ENCODE data around the gene AGBL4.

AGBL4 gene

GRCh38 chr1:48969971-48970370, 1053.8 kb downstream of the AGBL4 start:
- DNase-seq (ENCODE audit: extremely low spot score) = no peak
- ChIA-PET POLR2A (no interaction called here), CTCF (no interaction called here)
- no peak for TF ChIP-seq CTCF (IDR thresholded peaks at IDR 0.05; ENCODE audit: control extremely low read depth, extremely low read depth, low read depth, missing control alignments)

DNA sequence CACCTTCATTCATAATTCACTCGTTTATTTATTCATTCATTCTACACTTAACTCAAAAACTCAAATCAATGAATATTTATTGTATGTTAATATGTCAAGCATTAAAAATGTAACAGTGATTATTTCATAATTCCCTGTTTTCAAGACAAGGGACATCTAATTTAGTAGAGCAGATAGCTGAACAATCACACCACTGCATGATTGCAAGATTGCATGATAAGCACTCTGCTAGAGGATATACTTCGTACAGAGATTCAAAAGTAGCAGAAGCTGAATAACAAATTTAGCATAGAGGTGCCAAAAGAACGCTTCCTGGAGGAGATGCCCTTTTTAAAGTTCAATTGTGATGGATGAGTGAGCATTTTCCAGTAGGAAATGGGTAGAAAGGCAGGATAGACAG, 1056.4 kb downstream of the AGBL4 start:
- CTCF ChIA-PET = no interaction called here
- DNase-seq (ENCODE audit: extremely low spot score) = no peak
- POLR2A ChIA-PET = no interaction called here
- no peak for TF ChIP-seq CTCF (IDR thresholded peaks at IDR 0.05; ENCODE audit: control extremely low read depth, extremely low read depth, low read depth, missing control alignments)

DNA sequence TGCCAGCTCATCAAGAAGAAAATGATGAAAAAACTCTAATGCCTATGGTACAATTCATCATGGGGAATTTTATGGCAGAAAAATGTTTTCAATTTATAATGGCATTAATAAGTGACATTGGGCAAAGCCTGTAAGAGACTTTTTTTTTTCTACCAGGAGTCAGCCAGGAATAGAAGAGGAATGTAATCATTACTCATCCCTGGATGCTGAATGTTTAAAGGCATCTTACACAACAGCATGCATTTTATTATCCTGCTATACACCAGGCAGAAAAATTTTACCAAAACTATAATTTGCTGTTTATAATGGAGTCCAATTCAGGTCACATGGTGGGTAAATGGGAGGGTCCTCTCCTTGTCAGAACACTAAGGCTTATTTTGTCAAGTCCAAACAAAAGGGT, 1057.2 kb downstream of the AGBL4 start:
- POLR2A ChIA-PET = no interaction called here
- no peak for DNase-seq (ENCODE audit: extremely low spot score)
- no peak for TF ChIP-seq CTCF (IDR thresholded peaks at IDR 0.05; ENCODE audit: control extremely low read depth, extremely low read depth, low read depth, missing control alignments)
- CTCF ChIA-PET = no interaction called here

DNA sequence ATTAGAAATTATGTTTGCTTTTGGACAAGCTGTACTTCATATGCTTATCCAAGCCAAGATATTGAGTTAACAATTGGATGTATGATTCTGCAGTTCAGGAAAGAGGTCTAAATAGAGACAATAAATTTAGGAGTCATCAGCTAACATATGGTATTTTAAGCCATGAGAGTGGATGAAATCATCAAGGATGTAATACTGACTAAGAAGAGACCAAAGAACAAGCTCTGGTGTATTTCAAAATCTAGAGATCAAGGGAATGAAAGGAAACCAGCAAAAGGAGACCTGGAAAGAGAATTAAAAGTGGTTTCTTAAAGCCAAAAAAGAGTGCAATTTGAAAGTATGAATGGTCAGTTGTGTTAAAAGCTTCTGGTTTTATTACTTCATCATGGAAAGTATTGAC, 1063.4 kb downstream of the AGBL4 start:
- DNase-seq (ENCODE audit: extremely low spot score) = no peak
- ChIA-PET CTCF (interaction anchor here (0.8 to 1.1 kb wide), 3 partner anchors 9 to 54 kb away, joined by 3 to 6 read pairs (median 3); no protein-coding TSS in a partner anchor), POLR2A (no interaction called here)
- no peak for TF ChIP-seq CTCF (IDR thresholded peaks at IDR 0.05; ENCODE audit: control extremely low read depth, extremely low read depth, low read depth, missing control alignments)

GRCh38 chr1:48955774-48956173, 1068.0 kb downstream of the AGBL4 start:
- TF ChIP-seq CTCF (IDR thresholded peaks at IDR 0.05; ENCODE audit: control extremely low read depth, extremely low read depth, low read depth, missing control alignments) = no peak
- ChIA-PET POLR2A (no interaction called here), CTCF (interaction anchor here (0.8 kb wide), 1 partner anchor 12 kb away, joined by 3 read pairs; no protein-coding TSS in a partner anchor)
- DNase-seq (ENCODE audit: extremely low spot score) = no peak

- CTCF ChIA-PET = interaction anchor here (2.1 kb wide), 1 partner anchor 12 kb away, joined by 7 read pairs; no protein-coding TSS in a partner anchor
- no peak for TF ChIP-seq CTCF (IDR thresholded peaks at IDR 0.05; ENCODE audit: control extremely low read depth, extremely low read depth, low read depth, missing control alignments)
These were observed 1070.1 kb downstream of the AGBL4 start for GRCh38 chr1:48953617-48954016.

DNA sequence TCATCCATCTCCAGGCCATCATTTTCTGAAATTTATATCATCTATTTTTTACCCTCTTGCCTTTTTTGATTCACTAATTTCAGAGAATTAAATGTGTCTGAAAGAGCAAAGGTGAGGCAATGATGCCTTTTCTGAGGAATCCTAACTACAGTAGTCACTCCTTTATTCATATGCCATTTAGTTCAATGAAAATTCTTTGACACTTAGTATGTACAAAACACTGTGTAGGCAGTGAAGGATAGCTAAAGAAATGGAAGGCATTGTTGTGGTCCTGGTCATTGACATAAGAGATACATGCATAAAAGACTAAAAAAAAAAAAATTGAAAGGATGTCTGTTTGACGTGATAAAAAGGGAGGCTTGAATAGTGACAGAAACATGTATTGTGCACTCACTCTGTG, 1075.2 kb downstream of the AGBL4 start:
- DNase-seq (ENCODE audit: extremely low spot score) = no peak
- POLR2A ChIA-PET = no interaction called here
- no peak for TF ChIP-seq CTCF (IDR thresholded peaks at IDR 0.05; ENCODE audit: control extremely low read depth, extremely low read depth, low read depth, missing control alignments)
- CTCF ChIA-PET = interaction anchor here (2.0 kb wide), 1 partner anchor 12 kb away, joined by 6 read pairs; no protein-coding TSS in a partner anchor

More at GRCh38 chr1:48953617-48954016, 1070.1 kb downstream of the AGBL4 start:
- DNase-seq (ENCODE audit: extremely low spot score) = no peak
- POLR2A ChIA-PET = no interaction called here

Measured in GM10248 (cell line).